GM21723 (cell line): ENCODE measurements around the gene MADCAM1.
"Not testable (repeated sequence)": the region's sequence is repeated elsewhere in the genome, so short reads cannot be mapped to it uniquely, and the experiment has no call there.

Source experiments
- ATAC-seq: cut with Tn5 transposase; IDR thresholded peaks from one replicate; pipeline ENCODE4 v1.9.1; 2021; ENCODE audit warnings: mild to moderate bottlenecking, moderate library complexity; ENCODE audit not compliant: unreplicated experiment

Gene MADCAM1

DNA sequence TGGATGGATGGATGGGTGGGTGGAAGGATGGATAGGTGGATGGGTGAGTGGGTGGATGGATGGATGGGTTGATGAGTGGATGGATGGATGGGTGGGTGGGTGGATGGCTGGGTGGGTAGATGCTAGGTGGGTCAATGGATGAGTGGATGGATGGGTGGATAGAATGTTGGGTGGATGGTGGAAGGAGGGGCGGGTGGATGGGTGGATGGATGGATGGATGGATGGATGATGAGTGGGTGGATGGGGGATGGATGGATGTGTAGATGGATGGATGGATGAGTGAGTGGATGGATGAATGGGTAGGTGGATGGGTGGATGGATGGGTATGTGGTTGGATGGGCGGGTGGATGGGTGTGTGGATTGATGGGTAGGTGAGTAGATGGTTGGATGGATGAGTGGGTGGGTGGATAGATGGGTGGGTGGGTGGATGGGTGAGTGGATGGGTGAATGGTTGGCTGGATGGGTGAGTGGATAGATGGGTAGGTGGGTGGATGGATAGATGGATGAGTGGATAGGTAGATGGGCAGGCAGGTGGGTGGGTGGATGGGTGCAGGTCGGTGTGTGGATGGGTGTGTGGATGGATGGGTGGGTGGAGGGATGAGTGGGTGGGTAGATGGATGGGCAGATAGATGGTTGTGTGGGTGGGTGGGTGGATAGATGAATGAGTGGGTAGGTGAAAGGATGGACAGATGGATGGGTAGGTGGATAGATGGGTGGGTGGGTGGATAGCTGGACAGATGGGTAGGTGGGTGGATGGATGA lies 31.1 kb upstream of the MADCAM1 start:
- ATAC-seq, result no peak

DNA sequence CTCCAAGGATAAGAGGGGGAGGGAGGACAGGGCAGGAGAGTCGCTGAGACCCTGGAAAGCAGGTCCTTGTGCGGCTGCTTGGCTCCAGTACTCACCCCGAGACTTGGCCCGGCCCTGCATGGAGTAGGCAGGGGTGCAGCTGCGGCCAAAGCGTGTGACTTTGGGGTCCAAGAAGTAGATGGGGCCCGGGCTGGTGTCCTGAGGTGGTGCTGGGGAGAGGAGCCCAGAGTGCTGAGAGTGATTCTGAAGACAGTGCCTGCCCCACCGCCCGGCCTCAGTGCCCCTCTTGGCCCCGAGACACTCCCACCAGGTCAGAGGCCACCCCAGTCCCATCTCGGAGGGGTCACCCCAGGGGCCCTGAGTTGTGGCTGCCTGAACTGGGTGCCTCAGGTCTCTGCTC lies 28.7 kb upstream of the MADCAM1 start:
- no peak for ATAC-seq

DNA sequence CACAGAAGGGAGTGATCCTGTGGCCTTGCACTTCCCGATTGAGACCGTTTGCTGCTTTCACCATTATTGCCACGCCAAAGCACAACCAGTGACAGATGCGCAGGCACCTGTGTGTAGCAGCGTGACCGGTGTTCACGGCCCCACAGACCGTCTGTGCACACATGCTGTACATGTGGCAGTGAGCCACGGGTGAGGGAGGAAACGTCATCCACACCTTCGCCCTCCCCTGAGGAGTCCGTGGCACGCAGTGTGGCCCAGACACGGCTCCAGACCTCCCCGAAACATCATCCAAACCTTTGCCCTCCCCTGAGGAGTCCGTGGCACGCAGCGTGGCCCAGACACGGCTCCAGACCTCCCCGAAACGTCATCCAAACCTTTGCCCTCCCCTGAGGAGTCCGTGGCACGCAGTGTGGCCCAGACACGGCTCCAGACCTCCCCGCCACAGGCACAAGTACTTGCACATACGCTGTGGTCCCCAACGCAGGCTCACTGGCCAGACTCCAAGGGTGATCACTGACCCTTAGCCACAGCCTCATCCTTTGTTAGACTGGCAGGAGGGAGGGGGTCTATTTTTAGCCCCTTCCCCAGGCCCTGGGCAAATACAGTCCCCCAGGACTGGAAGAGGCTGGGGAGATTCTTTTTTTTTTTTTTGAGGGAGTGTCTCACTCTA lies 27.6 kb upstream of the MADCAM1 start:
- ATAC-seq, result no peak

DNA sequence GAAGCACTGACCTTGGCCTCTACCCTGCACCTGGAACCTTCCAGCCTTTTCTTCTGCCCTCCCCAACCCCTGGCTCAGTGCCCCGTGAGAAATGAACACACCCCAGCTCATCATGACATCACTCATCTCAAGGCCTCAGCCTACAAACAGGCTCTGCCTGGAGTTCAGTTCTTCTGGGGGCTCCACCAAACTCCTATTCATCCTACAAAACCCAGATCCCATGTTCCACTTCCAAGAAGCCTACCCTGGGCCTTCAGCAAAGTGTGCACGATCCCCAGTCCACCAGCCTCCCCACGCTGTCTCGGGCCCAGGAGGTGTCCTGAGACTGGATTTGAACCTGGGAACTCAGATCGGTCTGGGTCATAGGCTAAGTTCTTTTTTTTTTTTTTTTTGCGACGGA lies 26.5 kb upstream of the MADCAM1 start:
- ATAC-seq, result no peak

DNA sequence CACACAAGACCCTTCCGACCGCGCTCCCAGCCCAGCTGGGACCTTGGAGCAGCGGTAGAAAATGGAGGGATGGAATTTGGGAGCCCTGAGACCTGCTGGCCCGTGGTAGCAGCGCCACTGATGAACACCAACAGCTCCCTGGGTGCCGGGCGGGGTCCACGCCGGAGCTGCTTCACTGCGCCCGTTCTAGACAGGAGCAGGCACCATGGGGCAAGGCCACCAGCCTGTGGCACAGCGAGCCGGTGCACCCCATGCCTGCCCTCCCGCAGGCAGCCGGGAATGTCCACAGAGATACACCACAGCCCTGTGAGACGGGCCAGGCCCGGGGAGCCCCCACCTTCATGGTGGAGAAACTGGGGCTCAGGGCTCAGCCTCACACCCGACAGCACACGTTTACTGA lies 25.6 kb upstream of the MADCAM1 start:
- no peak for ATAC-seq

DNA sequence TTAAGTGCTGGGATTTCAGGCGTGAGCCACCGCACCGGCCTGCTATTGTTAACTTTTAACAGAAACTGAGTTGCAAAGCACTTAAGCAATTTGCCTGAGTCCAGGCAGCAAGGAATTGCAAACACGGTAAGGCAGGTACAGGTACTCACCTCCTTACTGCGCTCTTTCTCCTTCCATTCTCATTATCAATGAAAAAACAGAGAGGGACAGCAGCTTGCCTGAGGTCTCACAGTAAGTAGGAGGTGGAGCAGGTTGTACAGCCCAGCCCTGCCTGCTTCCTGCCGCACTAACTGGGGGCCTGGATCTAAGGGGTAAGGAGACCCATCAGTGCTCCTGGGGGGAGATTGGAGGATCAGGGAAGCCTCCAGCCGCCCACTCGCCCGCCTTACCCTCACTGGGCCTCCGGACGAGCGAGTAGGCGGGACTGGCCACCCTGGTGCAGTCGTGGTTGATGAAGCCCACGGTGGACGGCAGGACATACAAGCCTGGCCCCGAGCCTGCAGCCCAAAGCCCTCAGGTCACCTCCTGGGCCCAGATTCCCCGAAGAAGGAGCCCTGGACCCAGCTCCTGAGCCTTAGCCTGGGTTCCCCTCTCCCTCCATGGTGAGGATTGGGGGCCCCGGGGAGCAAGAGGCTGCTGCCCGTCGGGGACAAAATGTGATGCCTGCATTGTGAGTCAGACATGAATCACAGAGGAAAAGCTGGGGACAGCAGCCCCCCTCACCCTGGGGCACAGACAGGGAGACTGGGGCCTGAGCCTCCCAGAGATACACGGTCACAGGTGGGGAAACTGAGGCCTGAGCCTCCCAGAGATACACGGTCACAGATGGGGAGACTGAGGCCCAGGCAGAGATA lies 24.1 kb upstream of the MADCAM1 start:
- no peak for ATAC-seq

DNA sequence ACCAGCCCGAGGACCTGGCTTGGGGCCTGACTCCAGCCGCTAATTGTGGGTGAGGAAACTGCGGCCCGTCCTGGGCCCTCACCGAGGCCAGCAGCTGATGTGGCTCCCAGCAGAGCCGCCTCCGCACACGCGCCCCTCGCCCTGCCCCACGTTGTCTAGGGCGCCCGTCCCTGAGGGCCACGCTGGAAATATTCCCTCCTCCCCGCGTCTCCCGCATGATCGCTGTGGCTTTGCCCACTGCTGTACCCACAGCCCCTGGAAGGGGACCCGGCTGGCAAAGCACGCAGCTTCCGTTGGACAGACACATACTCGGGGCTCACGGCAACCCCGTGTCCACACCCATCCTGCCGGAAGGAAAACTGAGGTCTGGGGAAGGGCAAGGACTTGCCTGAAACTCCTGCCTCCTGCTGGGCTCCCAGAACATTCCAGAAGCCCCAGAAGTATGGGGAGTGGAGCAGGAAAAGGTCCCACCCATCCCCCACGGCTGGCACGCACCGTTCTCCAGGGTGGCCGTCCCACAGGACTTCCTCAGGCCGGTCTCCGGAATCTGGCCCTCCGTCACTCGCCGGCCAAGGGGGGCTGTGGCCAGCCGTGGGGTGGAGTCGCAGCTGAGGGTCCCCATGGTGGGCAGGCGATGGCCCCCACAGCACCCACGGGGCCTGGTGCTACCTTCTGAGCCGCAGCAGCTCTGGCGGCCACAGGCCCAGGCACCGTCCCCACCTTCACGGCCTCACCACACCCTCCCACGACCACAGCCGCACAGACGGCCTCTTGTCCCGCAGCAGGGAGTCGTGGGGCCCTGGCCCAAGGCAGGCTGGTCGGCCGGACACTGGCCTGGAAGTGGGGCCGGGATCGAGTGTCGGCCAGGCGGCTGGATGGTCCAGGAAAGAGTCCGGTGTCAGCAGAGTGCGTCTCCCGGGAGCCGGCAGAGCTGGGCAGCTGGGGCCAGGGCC lies 21.9 kb upstream of the MADCAM1 start:
- ATAC-seq, result no peak

DNA sequence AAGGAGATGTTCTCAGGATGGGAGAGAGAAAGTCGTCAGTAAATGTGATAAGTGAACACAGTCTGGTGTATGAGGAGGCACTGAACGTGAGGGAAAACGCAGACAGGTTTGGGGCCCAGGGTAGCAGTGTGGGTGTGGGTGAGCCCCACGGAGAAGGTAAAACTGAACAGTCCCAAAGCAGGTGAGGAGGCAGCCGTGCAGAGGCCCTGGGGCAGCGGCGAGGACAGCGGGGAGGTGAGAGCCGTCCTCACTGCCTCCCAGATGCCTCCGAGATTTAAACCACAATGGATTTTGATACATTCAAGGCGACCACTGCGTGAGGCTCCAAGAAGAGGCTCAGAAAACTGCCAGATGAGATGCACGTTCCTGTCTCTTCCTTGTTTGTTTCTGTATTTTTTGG lies 20.9 kb upstream of the MADCAM1 start:
- no peak for ATAC-seq

DNA sequence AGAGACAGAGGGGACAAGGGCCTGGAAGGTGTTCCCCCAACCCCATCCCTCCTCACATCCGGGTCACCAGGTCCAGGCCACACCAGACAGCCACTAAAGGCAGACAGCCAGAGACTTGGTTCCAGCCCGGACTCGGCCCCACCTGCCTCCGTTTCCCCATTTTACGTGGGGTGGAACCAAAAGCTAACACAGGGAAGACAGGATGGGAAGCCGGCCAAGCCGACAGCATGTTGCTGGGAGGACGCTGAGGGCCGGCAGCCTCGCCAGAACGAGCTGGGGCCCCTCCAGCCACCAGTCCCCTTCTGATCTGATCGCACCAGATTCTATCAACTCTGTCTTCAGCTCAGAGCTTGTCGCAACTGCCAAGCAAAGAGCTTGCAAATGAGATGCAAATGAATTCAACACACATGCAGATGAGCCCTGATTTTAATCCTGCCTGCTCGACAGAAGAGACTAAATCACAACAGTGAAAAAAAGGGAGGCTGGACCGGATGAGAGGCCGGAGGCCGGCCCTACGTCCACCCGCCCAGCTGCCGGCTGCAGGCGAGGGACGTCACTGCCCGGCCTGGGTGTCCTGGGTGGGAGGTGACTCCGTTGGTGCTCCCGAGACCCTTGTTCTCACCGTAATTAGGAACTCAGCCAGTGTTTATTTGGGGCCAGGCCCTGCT lies 17.9 kb upstream of the MADCAM1 start:
- no peak for ATAC-seq

DNA sequence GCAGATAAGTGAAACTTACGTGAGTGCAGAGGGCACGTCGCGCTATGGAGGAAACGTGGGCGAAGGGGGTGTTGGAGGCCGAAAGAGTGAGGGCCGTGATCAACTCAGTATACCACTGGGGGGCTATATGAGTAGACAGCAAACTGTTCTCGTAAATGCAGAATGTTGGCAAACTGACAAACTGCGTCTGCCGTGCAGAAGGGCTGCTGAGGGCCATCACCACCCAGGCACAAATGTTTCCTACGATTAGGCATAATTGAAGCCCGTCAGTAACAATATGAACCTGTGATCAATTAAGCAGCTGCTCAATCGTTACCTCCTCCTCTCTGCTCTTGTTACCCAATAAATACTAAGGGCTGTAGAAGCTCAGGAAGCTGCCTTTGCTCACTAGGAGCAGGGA lies 17.3 kb upstream of the MADCAM1 start:
- ATAC-seq, result no peak

DNA sequence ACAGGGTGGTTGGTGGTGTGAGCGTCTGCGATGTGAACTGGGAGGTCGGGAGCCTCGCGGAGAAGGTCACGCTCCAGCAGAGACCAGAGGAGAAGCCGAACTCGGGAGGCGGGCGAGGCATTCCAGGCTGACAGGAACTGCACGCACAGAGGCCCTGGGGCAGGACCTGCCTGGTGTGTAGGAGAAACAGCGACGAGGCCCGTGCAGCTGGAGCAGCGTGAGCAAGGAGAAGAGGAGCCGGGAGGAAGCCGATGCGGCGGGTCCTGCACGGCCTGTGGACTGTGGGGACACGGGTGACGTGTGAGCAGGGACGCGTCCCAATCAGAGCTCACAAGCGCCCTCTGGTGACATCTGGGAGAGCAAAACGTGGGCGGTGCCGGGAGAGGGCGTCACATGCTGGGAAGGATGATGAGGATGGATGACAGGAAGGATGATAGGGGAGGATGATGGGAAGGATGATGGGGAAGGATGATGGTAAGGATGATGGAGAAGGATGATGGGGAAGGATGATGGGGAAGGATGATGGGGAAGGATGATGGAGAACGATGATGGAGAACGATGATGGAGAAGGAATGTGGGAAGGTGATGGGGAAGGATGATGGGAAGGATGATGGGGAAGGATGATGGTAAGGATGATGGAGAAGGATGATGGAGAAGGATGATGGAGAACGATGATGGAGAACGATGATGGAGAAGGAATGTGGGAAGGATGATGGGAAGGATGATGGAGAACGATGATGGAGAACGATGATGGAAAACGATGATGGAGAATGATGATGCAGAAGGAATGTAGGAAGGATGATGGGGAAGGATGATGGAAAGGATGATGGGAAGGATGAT lies 16.1 kb upstream of the MADCAM1 start:
- no peak for ATAC-seq

DNA sequence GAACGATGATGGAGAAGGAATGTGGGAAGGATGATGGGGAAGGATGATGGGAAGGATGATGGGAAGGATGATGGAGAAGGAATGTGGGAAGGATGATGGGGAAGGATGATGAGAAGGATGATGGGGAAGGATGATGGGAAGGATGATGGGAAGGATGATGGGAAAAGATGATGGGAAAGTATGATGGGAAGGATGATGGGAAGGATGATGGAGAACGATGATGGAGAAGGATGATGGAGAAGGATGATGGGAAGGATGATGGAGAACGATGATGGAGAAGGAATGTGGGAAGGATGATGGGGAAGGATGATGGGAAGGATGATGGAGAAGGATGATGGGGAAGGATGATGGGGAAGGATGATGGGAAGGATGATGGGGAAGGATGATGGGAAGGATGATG lies 15.2 kb upstream of the MADCAM1 start:
- not testable (repeated sequence) for ATAC-seq

DNA sequence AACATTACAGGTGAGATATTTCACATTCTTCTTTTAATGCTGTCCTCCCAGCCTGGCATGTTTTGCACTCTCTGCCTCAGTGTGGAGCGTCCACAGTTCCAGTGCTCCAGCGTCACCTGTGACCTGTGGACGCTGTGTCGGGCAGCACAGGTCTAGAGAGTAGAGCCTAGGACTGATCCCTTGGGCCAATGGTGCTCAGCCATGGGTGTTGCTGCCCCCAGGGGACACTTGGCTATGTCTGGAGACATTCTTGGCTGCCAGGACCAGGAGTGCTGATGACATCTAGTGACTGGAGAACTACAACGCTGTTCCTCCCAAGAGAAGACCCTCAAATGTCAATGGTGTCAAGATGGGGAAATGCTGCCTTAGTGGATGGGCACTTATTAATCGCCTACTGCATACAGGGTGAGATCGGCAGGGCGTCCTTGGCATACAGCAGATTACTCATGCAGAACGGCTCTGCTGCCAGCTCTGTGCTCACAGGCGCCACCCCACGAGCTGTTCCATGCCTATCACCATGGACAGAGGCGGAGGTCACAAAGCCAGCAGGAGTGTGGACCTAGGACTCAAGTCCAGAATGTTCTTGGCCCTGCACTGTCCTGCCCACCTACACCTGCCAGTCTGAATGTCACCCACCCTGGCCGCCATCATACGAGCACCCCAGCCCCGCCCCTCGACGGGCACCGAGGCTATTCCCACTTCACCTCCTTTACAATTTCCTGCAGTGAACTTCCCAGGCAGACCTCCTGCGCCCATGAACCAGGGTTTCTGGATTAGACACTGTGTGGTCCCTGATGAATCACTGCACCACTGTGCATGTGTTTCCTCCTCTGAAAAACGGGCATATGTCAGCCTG lies 13.9 kb upstream of the MADCAM1 start:
- no peak for ATAC-seq

DNA sequence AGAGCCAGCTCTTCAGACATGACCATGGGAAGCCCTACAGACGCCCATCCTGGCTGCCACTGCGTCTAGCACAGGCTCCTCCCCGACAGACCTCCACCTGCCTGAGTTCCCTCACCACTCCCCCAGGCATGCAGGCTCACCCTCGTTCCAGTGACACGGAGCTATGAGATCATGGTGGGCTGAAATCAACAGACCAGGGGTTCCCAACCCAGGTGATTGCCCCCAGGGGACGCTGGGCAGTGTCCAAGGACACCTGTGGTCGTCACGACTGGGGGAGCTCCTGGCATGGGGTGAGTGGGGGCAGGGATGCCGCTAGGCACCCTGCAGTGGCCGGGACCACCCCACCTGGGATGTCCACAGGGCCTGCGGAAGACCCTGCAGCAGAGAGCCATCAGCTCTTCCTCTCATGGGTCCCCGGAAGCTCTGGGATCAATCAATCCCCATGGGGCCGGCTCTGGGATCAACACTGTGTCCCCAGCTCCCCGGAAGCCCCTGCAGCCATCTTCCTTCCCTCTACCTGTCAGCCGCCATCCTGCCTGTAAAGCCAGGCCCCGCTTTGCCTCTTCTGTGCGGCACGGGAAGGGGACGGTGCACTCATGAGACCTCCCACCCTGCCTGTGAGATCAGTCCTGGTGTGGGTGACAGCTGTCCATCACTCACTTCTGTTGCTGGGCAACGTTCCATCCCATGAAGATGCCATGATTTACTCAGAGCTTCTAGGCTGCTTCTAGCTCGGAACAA lies 12.8 kb upstream of the MADCAM1 start:
- ATAC-seq, result no peak

DNA sequence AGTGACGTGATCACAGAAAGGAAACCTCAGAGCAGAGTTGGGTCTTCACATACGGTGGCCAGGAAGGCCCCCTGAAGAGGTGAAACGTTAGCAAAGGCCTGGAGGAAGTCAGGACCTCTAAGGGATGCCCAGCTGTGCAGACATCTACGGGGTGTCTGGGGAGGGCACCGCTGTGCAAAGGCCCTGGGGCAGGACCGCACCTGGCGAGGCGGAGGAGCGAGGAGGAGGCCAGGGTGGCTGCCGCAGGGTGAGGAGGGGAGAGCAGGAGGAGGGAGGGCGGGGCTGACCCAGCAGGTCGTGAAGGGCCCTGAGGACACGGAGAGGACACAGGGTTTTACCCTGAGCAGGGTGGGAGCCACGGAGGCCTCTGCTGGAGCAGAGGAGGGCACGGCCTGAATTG lies 11.8 kb upstream of the MADCAM1 start:
- no peak for ATAC-seq

DNA sequence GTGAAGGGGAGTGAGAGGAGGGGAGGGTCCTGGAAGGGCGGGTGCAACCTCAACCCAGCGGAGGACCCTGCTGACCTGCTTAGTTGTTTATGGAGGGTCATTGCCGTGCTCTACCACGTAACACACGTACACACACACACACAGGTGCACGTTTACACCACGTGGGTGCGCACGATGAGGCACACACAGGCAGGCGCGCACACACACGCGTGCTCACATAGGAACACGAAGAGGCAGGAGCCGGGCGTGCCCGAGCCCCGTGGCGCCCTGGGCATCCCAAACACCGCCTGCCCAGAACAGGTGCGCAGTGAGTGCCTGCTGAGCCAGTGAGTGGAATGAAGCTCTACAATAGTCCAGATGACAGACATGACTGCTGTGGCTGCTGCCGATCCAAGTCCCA lies 11.2 kb upstream of the MADCAM1 start:
- ATAC-seq, result no peak

DNA sequence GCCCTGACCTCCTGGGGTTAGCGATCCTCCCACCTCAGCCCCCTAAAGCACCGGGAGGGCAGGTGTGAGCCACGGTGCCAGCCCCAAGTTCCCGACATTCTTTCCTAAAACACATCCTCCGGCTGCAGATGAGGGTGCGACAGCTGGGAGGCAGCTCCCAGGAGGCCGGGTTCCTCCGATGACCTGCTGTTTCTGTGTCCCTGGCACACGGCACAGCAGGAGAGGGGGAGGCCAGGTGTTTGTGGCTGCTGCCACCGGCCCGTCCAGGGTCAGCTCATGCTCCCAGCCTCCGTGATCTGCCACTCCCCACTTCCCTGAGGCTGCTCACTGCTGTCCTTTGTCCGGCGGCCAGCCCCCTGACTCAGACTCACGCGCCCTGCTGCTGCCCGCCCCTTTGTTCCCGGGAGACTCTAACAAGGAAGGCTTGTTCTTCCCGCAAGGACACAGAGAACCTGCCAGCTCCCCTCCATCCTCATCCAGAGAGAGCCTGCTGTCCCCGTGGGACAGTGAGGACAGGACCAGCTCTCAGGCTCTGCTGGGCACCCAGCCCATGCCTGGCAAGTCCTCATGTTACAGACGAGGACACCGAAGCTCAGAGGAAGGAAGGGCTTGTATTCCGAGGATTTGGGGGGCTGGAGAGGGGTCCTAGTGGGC lies 10.6 kb upstream of the MADCAM1 start:
- no peak for ATAC-seq
